GM23248 (cell line): ENCODE measurements around the gene TMEM260. TPM values are rescaled to one million over a fixed set of nuclear protein-coding genes. Genes with fewer than 3 reads are reported as not detected.

Source experiments
- DNase-seq: peaks from one replicate; pipeline ENCODE4 v3.0.0-alpha.2; 2015
- H2AFZ ChIP-seq: fragments of 200-600 bp; sonication (generic); 2 replicates; pipeline ENCODE4 v1.6.1; 2016; ENCODE audit warnings: antibody characterized with exemption
- H3F3A ChIP-seq: fragments of 200-600 bp; sonication (generic); 2 replicates; pipeline ENCODE4 v1.6.1; 2016; ENCODE audit warnings: mild to moderate bottlenecking, antibody characterized with exemption, mixed run types; ENCODE audit not compliant: insufficient read depth
- H3K27ac ChIP-seq: fragments of 200-600 bp; sonication (generic); 2 replicates; pipeline ENCODE4 v1.5.1; 2016; ENCODE audit warnings: mild to moderate bottlenecking
- H3K27me3 ChIP-seq: fragments of 200-600 bp; sonication (generic); replicated peaks from 2 replicates; pipeline ENCODE4 v1.6.1; 2016; ENCODE audit warnings: mild to moderate bottlenecking; ENCODE audit not compliant: insufficient read depth
- H3K36me3 ChIP-seq: fragments of 200-600 bp; sonication (generic); 2 replicates; pipeline ENCODE4 v1.6.1; 2016; ENCODE audit warnings: low read depth, mild to moderate bottlenecking
- H3K4me1 ChIP-seq: fragments of 200-600 bp; sonication (generic); 2 replicates; pipeline ENCODE4 v1.6.1; 2016; ENCODE audit warnings: mild to moderate bottlenecking; ENCODE audit not compliant: insufficient read depth
- H3K4me2 ChIP-seq: fragments of 200-600 bp; sonication (generic); one replicate; pipeline ENCODE4 v1.6.1; 2016; ENCODE audit warnings: mild to moderate bottlenecking; ENCODE audit not compliant: unreplicated experiment
- H3K4me3 ChIP-seq: fragments of 200-600 bp; sonication (generic); 2 replicates; pipeline ENCODE4 v1.5.1; 2016; ENCODE audit warnings: mild to moderate bottlenecking
- H3K79me2 ChIP-seq: fragments of 200-600 bp; sonication (generic); 2 replicates; pipeline ENCODE4 v1.6.1; 2016; ENCODE audit warnings: mild to moderate bottlenecking; ENCODE audit not compliant: insufficient read depth
- H3K9ac ChIP-seq: fragments of 200-600 bp; sonication (generic); 2 replicates; pipeline ENCODE4 v1.6.1; 2016; ENCODE audit warnings: mild to moderate bottlenecking
- H3K9me2 ChIP-seq: fragments of 200-600 bp; sonication (generic); 2 replicates; pipeline ENCODE4 v1.6.1; 2016; ENCODE audit warnings: mixed run types, mild to moderate bottlenecking, moderate library complexity; ENCODE audit not compliant: insufficient read depth
- H3K9me3 ChIP-seq: fragments of 200-600 bp; sonication (generic); one replicate; pipeline ENCODE4 v1.6.1; 2017; ENCODE audit warnings: low read depth
- H4K20me1 ChIP-seq: fragments of 200-600 bp; sonication (generic); 2 replicates; pipeline ENCODE4 v1.6.0; 2016; ENCODE audit not compliant: insufficient read depth
- EZH2 ChIP-seq: fragments of 200-600 bp; sonication (generic); IDR thresholded peaks from 2 replicates; pipeline ENCODE4 v1.6.1; 2018; ENCODE audit warnings: antibody characterized with exemption, mild to moderate bottlenecking; ENCODE audit not compliant: insufficient read depth, poor library complexity, severe bottlenecking
- EZH2phosphoT487 ChIP-seq: fragments of 200-600 bp; sonication (generic); IDR thresholded peaks from 2 replicates; pipeline ENCODE4 v1.6.1; 2018; ENCODE audit warnings: antibody characterized with exemption, moderate library complexity, mild to moderate bottlenecking, low read depth; ENCODE audit not compliant: insufficient read depth
- whole genome bisulfite sequencing, 2 experiments: methylation state at CpG; one replicate each; pipeline ENCODE4 v1.1.6; 2015 to 2017; ENCODE audit warnings: low lambda C conversion rate in 2 of 2, low coverage in 1 of 2; ENCODE audit errors: missing lambda C conversion rate in 2 of 2; 5-methylcytosine and 5-hydroxymethylcytosine counted together
- in situ Hi-C: fragments of 300-500 bp; cut with MboI; formaldehyde crosslinking; loops from 2 replicates; pipeline ENCODE4 v1.15.0; 2020
- polyA plus RNA-seq: library from polyadenylated mRNA; unstranded; fragments of >200 nt; fragmentation: Nextera tagmentation; extraction: Ambion mirVana; gene quantifications from 2 replicates; pipeline ENCODE4 v1.2.1, GENCODE V29; 2016
- total RNA-seq: library from RNA; depleted of rRNA; stranded (reverse); fragments of >200 nt; shearing (Covaris generic); gene quantifications from 2 replicates; pipeline ENCODE4 v1.2.3, GENCODE V29; 2014; rRNA removed

Gene TMEM260
- total RNA-seq (16.1 and 19.6 TPM in 2 replicates), polyA plus RNA-seq (14.2 and 15.4 TPM in 2 replicates)

DNA sequence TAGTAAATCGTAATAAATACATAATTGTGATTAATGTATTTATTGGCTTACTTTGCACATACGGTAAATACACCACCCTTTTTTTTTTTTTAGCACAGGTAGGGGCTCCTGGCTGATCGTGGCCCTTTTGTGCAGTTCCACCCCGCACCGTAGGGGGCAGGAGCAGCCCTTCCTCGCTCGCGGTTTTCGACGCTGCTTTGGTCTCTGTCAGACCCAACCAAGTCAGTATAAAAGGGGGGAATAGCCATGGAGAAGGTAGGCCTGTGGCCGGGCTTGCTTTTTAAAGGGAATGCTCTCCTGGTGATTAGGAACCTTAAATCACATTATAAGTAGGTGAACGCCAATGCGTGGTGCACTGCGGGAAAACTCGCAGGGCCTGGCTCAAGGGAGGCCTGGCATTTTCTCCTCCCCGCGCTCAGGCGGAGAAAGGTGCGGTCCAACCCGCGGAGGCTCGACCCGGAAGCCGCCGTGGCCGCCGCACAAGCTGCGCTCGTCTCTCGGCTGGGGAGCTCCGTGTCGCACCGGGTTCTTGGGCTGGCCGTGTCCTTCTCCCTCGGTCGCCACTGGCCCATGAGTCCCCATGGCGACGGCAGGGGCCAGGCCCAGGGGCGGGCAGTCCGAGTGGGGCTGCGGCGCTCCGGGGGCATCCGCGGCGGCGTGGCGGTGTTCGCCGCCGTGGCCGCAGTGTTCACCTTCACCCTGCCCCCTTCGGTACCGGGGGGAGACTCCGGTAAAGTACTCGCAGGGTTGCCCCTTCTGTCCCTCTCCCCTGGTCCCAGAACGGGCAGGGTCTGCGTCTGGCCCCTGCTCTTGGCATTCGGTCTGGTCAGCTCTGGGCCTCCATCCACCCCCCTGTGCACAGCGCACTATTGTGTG is at the start of gene TMEM260:
Gene TMEM260, plus strand, starts transcription at position 454 of the 876 bp plus-strand sequence. Its CDS starts 117 bp downstream, at position 571.
- Histone ChIP-seq H4K20me1 (no peaks in the 10 kb centered on the region), H3F3A (no peaks in the 10 kb centered on the region), H3K4me3 (peak within 1 kb of the TSS; percentile 99), H3K9me3 (no peaks in the 10 kb centered on the region), H3K79me2 (peaks cover 50% of the 10 kb centered on the region), H3K9ac (peak within 1 kb of the TSS; percentile 91), H3K36me3 (no peaks in the 10 kb centered on the region), H3K27ac (peak within 1 kb of the TSS; percentile 51), H3K9me2 (no peaks in the 10 kb centered on the region), H3K4me2 (peak within 1 kb of the TSS; percentile 100), H3K4me1 (peaks cover 14% of the 10 kb centered on the region; the same call in 1 of the 2 replicates), H3K27me3 (no peaks in the 10 kb centered on the region), H2AFZ (peak within 1 kb of the TSS; percentile 96)
- TF ChIP-seq EZH2: no peak
- no peak for TF ChIP-seq EZH2phosphoT487
- peak; percentile 92 for DNase-seq
- in situ Hi-C loops: no loop called here
- WGBS, 2 experiments: 0 to 1% methylated on average over 33 to 46 of the region's 60 CpGs

DNA sequence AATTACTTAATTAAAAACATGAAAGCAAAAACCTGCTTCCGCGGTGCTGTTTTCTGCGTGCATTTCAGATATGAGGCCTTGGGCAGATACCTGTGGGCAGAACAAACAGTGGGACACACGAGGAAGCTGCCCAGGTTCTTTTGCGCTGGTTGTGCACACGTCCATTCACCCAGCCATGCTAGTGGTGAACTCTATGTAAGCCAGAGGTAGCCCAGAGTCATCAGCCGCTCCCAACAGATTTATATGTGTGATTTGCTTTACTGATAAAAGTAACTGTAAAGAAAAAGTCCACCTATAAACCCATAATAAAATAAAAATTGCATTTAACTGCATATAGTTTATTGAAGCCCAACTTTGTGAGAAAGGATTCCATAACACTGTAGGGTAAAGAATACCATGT is 47.1 kb upstream of the TMEM260 start:
- no peak overlapping the region for H2AFZ ChIP-seq
- H4K20me1 ChIP-seq: no peaks in the 10 kb centered on the region
- no peak for TF ChIP-seq EZH2phosphoT487
- TF ChIP-seq EZH2: no peak
- H3K4me1 ChIP-seq: no peaks in the 10 kb centered on the region
- H3K9me3 ChIP-seq: no peaks in the 10 kb centered on the region
- H3K9ac ChIP-seq: no peak overlapping the region
- H3K36me3 ChIP-seq: no peaks in the 10 kb centered on the region
- H3K27ac ChIP-seq: no peak overlapping the region
- H3K27me3 ChIP-seq: no peaks in the 10 kb centered on the region
- in situ Hi-C loops: no loop called here
- H3K4me2 ChIP-seq: no peak overlapping the region
- H3K9me2 ChIP-seq: no peaks in the 10 kb centered on the region
- no peaks in the 10 kb centered on the region for H3K79me2 ChIP-seq
- no peaks in the 10 kb centered on the region for H3F3A ChIP-seq
- WGBS, 2 experiments: 65 to 70% methylated on average over 7 of the region's 7 CpGs
- no peak overlapping the region for H3K4me3 ChIP-seq
- no peak for DNase-seq

DNA sequence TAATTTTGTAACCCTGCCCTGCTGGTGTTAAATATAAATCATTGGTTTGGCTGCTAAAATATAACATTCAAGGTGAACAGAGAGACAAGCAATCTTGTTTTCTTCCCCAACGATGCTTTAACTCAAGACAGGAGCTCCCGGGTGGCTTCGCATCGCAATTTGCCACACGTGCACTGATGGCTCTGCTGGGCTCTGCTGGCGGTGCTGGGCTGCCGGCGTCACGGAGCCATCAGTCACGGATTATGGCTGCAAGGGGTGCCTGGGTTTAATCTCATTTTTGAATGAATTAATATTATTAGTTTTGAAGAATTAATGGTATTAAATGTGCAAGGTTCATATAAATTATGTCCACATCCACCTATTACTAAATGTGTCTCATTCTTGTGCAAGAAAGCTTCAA is 44.9 kb upstream of the TMEM260 start:
- WGBS, 2 experiments: 60% methylated on average over 10 of the region's 10 CpGs

DNA sequence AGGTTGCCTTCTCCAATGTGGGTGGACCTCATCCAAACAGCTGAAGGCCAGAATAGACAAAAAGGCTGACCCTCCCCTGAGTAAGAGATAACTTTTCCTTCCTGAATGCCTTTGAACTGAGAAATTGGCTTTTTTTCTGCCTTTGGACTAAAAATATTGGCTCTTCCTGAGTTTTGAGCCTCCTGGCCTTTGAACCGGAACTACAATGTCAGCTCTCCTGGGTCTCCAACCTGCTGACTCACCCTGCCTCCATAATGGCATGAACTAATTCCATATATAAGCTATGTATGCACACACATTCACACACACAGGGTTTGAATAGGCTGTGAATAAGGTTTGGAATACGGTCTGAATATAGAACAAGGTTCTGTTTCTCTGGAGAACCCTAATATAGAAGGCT is 39.7 kb upstream of the TMEM260 start:
- no peaks in the 10 kb centered on the region for H3F3A ChIP-seq
- whole genome bisulfite sequencing, 2 experiments: 58 to 66% methylated on average over 2 of the region's 2 CpGs
- in situ Hi-C loops: no loop called here
- no peaks in the 10 kb centered on the region for H3K79me2 ChIP-seq
- H3K27me3 ChIP-seq: no peaks in the 10 kb centered on the region
- no peaks in the 10 kb centered on the region for H3K9me2 ChIP-seq
- TF ChIP-seq EZH2phosphoT487 (no peak), EZH2 (no peak)
- H3K4me1 ChIP-seq: no peaks in the 10 kb centered on the region
- no peak for DNase-seq
- H3K4me3 ChIP-seq: no peak overlapping the region
- H3K27ac ChIP-seq: no peak overlapping the region
- no peak overlapping the region for H3K4me2 ChIP-seq
- no peaks in the 10 kb centered on the region for H4K20me1 ChIP-seq
- no peaks in the 10 kb centered on the region for H3K9me3 ChIP-seq
- H3K9ac ChIP-seq: no peak overlapping the region
- no peak overlapping the region for H2AFZ ChIP-seq
- H3K36me3 ChIP-seq: no peaks in the 10 kb centered on the region

More for the DNA sequence above, 44.9 kb upstream of the TMEM260 start:
- H3K4me1 ChIP-seq: no peaks in the 10 kb centered on the region
- H3K27ac ChIP-seq: no peak overlapping the region
- no peaks in the 10 kb centered on the region for H3K27me3 ChIP-seq
- H3K9me3 ChIP-seq: no peaks in the 10 kb centered on the region
- in situ Hi-C loops: no loop called here
- no peaks in the 10 kb centered on the region for H3K9me2 ChIP-seq
- H3F3A ChIP-seq: no peaks in the 10 kb centered on the region
- no peak for DNase-seq
- no peak overlapping the region for H3K9ac ChIP-seq
- no peak overlapping the region for H3K4me2 ChIP-seq
- H3K4me3 ChIP-seq: no peak overlapping the region
- TF ChIP-seq EZH2 (no peak), EZH2phosphoT487 (no peak)
- H3K79me2 ChIP-seq: no peaks in the 10 kb centered on the region
- no peaks in the 10 kb centered on the region for H3K36me3 ChIP-seq
- H4K20me1 ChIP-seq: no peaks in the 10 kb centered on the region
- H2AFZ ChIP-seq: no peak overlapping the region
